K562 (cell line): ENCODE data around the gene ELMO1. TPM values are rescaled to one million over a fixed set of nuclear protein-coding genes. Genes with fewer than 3 reads are reported as not detected.

Source experiments
- ATAC-seq: fragments of 200-7000 bp; cut with Tn5 transposase; 3 replicates; pipeline ENCODE4 v1.9.1; 2020; ENCODE audit warnings: moderate library complexity
- BruUV-seq: library from RNA; stranded (reverse); fragments of 400-500 nt; replicated peaks from 2 replicates; lab custom pipeline; 2021; lab: Mats Ljungman, UMichigan
- CTCF ChIA-PET: fragments of 300-600 bp; formaldehyde crosslinking; extraction: SDS; loops from one replicate; lab custom pipeline; 2021; ENCODE audit warnings: low intra/inter-chr PET ratio; lab: Yijun Ruan, JAX
- POLR2A ChIA-PET: fragments of 300-600, 350-650 bp; sonication (Branson Sonifier 250); formaldehyde crosslinking; extraction: SDS; loops from one replicate; lab custom pipeline; 2021; ENCODE audit warnings: antibody characterized with exemption, inconsistent platforms; lab: Yijun Ruan, JAX
- DNase-seq, 4 experiments: peaks; one replicate each; pipeline versions ENCODE4 v3.0.0 to v3.0.0-alpha.2; 2011 to 2018; ENCODE audit warnings: low spot score in 3 of 4, mixed read lengths in 3 of 4; ENCODE audit errors: extremely low read depth in 1 of 4
- FAIRE-seq: peaks from 2 replicates; lab custom pipeline; 2011; peaks lifted over from hg19 to GRCh38; lab: Jason Lieb, UNC
- H2AFZ ChIP-seq: 2 replicates; pipeline ENCODE4 v1.6.0; 2011; ENCODE audit warnings: low read depth, low read length, control low read depth, inconsistent platforms
- H3K27ac ChIP-seq: fragments of 200-600 bp; 3 replicates; pipeline ENCODE4 v1.8.0; 2011; ENCODE audit warnings: low read depth, mild to moderate bottlenecking, control low read depth, inconsistent platforms, low read length, moderate library complexity, mixed read lengths; ENCODE audit errors: extremely low read depth
- H3K27me3 ChIP-seq, 2 experiments: fragments of 300-600 bp in 1 of 2; 2 replicates in 1 of 2; 3 replicates in 1 of 2; pipeline versions ENCODE4 v1.6.0 to v1.8.0; 2011; ENCODE audit warnings: inconsistent platforms in 2 of 2, low read length in 2 of 2, mild to moderate bottlenecking in 1 of 2, mixed read lengths in 1 of 2, moderate library complexity in 1 of 2; ENCODE audit not compliant: control insufficient read depth in 2 of 2, insufficient read depth in 2 of 2
- H3K36me3 ChIP-seq: fragments of 300-600 bp; 3 replicates; pipeline ENCODE4 v1.8.0; 2011; ENCODE audit warnings: mild to moderate bottlenecking, low read length, inconsistent platforms; ENCODE audit not compliant: control insufficient read depth, insufficient read depth
- H3K4me1 ChIP-seq, 2 experiments: fragments of 200-600 bp in 1 of 2; replicated peaks in 1 of 2; 2 replicates in 1 of 2; 3 replicates in 1 of 2; pipeline versions ENCODE4 v1.5.1 to v1.8.0; 2011; ENCODE audit warnings: inconsistent platforms in 2 of 2, low read length in 2 of 2, mild to moderate bottlenecking in 1 of 2, mixed read lengths in 1 of 2, moderate library complexity in 1 of 2; ENCODE audit not compliant: control insufficient read depth in 2 of 2, insufficient read depth in 2 of 2
- H3K4me2 ChIP-seq: 2 replicates; pipeline ENCODE4 v1.6.1; 2011; ENCODE audit warnings: low read length, control low read depth, inconsistent platforms, mixed read lengths; ENCODE audit not compliant: insufficient read depth
- H3K4me3 ChIP-seq: fragments of 200-600 bp; sonication (generic), shearing (Covaris generic); 2 replicates; pipeline ENCODE4 v1.5.1; 2016; ENCODE audit warnings: control low read depth, inconsistent platforms
- H3K79me2 ChIP-seq: fragments of 200-600 bp; 3 replicates; pipeline ENCODE4 v1.8.0; 2011; ENCODE audit warnings: low read length, inconsistent platforms; ENCODE audit not compliant: control insufficient read depth, insufficient read depth
- H3K9ac ChIP-seq, 2 experiments: 2 replicates each; pipeline versions ENCODE4 v1.6.0 to v1.6.1; 2011; ENCODE audit warnings: low read depth in 2 of 2, low read length in 2 of 2, control low read depth in 1 of 2, inconsistent platforms in 1 of 2, mild to moderate bottlenecking in 1 of 2, mixed read lengths in 1 of 2; ENCODE audit not compliant: insufficient read depth in 1 of 2
- H3K9me1 ChIP-seq: one replicate; pipeline ENCODE4 v1.6.0; 2011; ENCODE audit warnings: inconsistent platforms, mild to moderate bottlenecking, low read length, moderate library complexity; ENCODE audit not compliant: control insufficient read depth, insufficient read depth
- H3K9me3 ChIP-seq: replicated peaks from 2 replicates; pipeline ENCODE4 v1.5.1; 2011; ENCODE audit warnings: low read depth, low read length, inconsistent platforms; ENCODE audit not compliant: control insufficient read depth, insufficient read depth
- H4K20me1 ChIP-seq: replicated peaks from 2 replicates; pipeline ENCODE4 v1.6.1; 2011; ENCODE audit warnings: low read length, inconsistent platforms, mixed read lengths; ENCODE audit not compliant: control insufficient read depth, insufficient read depth
- CHCHD3 ChIP-seq: fragments of 250-450 bp; sonication (Bioruptor Pico); IDR thresholded peaks from 2 replicates; pipeline ENCODE4 v2.1.2; 2022; ENCODE audit warnings: mild to moderate bottlenecking
- CXXC5 ChIP-seq: fragments of 250-450 bp; sonication (Bioruptor Pico); IDR thresholded peaks from 2 replicates; pipeline ENCODE4 v1.8.0; 2022; ENCODE audit warnings: inconsistent platforms, mild to moderate bottlenecking, moderate library complexity
- MEF2A ChIP-seq: IDR thresholded peaks from 2 replicates; pipeline ENCODE4 v1.6.1; 2011; ENCODE audit warnings: low read depth, mild to moderate bottlenecking, low read length, moderate library complexity; ENCODE audit not compliant: control insufficient read depth
- ZNF324 ChIP-seq: fragments of 250-450 bp; sonication (Bioruptor Pico); IDR thresholded peaks from 2 replicates; pipeline ENCODE4 v1.4.0; 2020; ENCODE audit warnings: mild to moderate bottlenecking
- WGBS: fragments of 100-300 bp; shearing (Covaris generic); methylation state at CpG from one replicate; pipeline ENCODE4 v1.1.6; 2016; ENCODE audit warnings: low coverage, mixed read lengths; ENCODE audit not compliant: insufficient coverage; ENCODE audit errors: missing lambda C conversion rate; 5-methylcytosine and 5-hydroxymethylcytosine counted together
- in situ Hi-C: fragments of 300-500 bp; cut with MboI; formaldehyde crosslinking; loops from 4 replicates; pipeline ENCODE4 v1.15.0; 2018; ENCODE audit warnings: inconsistent platforms, mixed read lengths
- intact Hi-C: fragments of 100-400 bp; cut with micrococcal nuclease; formaldehyde crosslinking; loops from 2 replicates; pipeline ENCODE4 v1.14.2; 2022
- polyA plus RNA-seq, 8 experiments: library from polyadenylated mRNA; depleted of rRNA in 4 of 8; stranded (reverse) in 5 of 8; unstranded in 3 of 8; fragments of >200 nt; fragmentation: Nextera tagmentation in 2 of 8; fragmentation: Illumina TruSeq in 1 of 8; extraction: Ambion mirVana in 2 of 8; extraction: Trizol in 1 of 8; gene quantifications; 2 replicates each; pipeline versions ENCODE4 v1.2.1 to v1.2.3, GENCODE V29; 2011 to 2014; ENCODE audit warnings: inconsistent platforms in 1 of 8, missing spikeins in 1 of 8
- total RNA-seq, 7 experiments: library from RNA; depleted of rRNA in 6 of 7; stranded (reverse); fragments of >200 nt in 6 of 7; fragmentation: Illumina TruSeq in 2 of 7; extraction: Trizol in 2 of 7; gene quantifications; 2 replicates each; pipeline versions ENCODE4 v1.2.1 to v1.2.3, GENCODE V29; 2011 to 2021; ENCODE audit warnings: low replicate concordance in 1 of 7
- TF ChIP-seq, protein P1 (sequence below): fragments of 450-650 bp; IDR thresholded peaks from 2 replicates; pipeline ENCODE4 v1.6.1; 2016; ENCODE audit warnings: missing biosample characterization, missing genetic modification characterization

Gene ELMO1
- total and polyA plus RNA-seq, 9 of the 15 experiments (the other 6 are each of a cell fraction or from before 2014, with no cell fraction given), result 0.36 to 7.2 (median 3.6) TPM

DNA sequence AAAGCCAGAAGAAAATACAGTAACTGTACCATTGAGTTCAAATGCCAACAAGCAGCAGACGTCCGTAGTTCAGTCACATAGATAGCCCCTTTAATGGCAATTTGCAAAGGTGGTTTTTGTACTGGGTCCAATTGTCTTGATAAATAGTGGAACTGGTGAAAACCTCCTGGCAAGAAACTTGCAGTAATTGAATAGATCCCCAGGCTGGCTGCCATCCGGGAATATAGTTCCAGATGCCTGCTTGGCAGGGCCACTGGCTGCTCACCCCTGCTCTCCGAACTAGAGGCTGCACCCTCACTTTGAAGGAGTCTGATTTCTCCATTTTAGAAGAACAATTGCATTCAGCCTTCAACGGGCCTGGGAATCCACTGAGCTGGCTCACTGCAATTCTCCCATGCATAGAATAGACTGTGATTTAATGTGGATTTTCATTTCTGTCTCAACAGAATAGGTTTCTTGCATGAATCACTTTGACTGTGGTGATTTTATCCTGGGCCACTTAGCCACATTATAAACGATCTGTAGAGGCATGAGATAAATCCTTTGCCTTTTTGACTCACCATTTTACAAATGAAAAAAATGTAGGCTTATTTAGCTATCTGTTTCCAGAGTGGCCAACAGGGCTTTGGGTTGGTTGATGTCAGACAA is 35.9 kb upstream of the ELMO1 start (continued):
- TF ChIP-seq CXXC5 (CRISPR knock-in tag), result no peak
- no peak for TF ChIP-seq CHCHD3

DNA sequence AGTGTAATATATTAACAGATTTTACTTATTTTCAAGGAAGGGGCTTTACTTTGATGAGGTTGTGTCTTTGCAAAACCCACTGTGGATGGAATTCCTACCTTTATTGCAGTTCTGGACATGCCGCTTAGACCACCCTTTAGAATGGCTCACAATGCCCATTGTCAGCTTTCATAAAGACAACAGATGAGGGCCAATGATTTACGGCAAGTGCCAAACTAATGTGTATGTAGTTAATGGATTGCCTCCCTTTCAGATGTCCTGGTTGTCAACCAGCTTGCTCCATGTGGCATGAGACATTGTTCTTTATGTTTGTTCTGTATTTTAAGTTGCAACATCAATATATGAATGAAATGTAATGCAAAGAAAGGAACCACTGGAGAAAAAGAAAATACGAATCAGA is 35.0 kb upstream of the ELMO1 start:
- FAIRE-seq, result no peak
- no peak for ATAC-seq
- H3K27me3 ChIP-seq, result no peaks in the 10 kb centered on the region
- no peak overlapping the region for H3K4me2 ChIP-seq
- no peak overlapping the region for H2AFZ ChIP-seq
- H4K20me1 ChIP-seq, result no peaks in the 10 kb centered on the region
- no peaks in the 10 kb centered on the region; the same call in 1 of the 2 replicates for H3K9me3 ChIP-seq
- intact Hi-C loops, result no loop called here
- DNase-seq, result no peak
- no peak overlapping the region for H3K9ac ChIP-seq
- TF ChIP-seq, protein P1, sequence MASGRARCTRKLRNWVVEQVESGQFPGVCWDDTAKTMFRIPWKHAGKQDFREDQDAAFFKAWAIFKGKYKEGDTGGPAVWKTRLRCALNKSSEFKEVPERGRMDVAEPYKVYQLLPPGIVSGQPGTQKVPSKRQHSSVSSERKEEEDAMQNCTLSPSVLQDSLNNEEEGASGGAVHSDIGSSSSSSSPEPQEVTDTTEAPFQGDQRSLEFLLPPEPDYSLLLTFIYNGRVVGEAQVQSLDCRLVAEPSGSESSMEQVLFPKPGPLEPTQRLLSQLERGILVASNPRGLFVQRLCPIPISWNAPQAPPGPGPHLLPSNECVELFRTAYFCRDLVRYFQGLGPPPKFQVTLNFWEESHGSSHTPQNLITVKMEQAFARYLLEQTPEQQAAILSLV (tag), result no peak
- TF ChIP-seq MEF2A, result no peak
- TF ChIP-seq ZNF324 (CRISPR knock-in tag), result no peak
- H3K79me2 ChIP-seq, result no peaks in the 10 kb centered on the region
- no peak overlapping the region for H3K27ac ChIP-seq
- BruUV-seq, result no TSS peak
- in situ Hi-C loops, result no loop called here
- no peak overlapping the region for H3K4me3 ChIP-seq
- POLR2A ChIA-PET, result no interaction called here
- CTCF ChIA-PET, result no interaction called here
- no peaks in the 10 kb centered on the region for H3K9me1 ChIP-seq
- no peaks in the 10 kb centered on the region for H3K4me1 ChIP-seq
- WGBS, result 2% methylated on average over 3 of the region's 3 CpGs
- no peaks in the 10 kb centered on the region for H3K36me3 ChIP-seq
